Measurements from ENCODE around the gene IQCH.
"Not testable (repeated sequence)": the region's sequence is repeated elsewhere in the genome, so short reads cannot be mapped to it uniquely, and the experiment has no call there.

IQCH gene

DNA sequence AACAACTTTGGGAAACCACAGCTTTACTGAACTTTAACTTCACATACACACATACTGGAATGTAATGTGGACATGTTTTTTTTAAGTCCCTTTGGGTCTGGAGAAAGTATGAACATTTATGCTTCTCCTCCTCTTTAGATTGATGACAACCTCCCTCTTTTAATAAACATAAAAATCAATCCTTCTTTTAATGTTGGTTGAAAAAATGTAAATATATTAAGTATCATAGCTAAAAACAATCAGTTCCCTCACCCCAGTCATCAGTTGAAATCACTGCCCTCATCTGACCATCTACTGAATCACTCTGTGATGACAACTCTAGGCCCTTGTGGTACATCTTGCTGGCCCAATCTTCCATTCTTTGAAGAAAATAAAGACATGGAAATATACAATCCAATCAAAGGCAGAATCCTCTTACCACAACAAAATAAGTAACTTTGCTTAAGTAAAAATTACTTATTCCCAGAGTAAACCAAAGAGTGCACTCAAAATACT, 6.5 kb upstream of the IQCH start:
- no peak for DNase-seq

DNA sequence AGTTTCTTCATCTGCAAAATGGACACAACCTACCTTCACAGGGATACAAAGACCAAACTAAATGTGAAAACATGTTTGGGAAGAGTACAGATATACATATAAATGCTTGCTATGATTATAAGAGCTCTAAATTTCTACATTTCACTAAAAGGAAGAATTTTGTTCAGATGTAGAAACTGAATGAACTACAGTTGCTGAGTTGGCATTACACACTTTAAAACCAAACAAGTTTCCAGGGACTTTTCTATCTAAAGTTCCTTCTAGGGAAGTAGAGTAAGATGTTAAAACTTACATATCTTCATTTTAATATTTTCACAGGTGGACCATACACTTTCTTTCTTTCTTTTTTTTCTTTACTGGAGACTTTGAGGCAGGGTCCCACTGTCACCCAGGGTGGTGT, 4.8 kb upstream of the IQCH start:
- no peak for DNase-seq

DNA sequence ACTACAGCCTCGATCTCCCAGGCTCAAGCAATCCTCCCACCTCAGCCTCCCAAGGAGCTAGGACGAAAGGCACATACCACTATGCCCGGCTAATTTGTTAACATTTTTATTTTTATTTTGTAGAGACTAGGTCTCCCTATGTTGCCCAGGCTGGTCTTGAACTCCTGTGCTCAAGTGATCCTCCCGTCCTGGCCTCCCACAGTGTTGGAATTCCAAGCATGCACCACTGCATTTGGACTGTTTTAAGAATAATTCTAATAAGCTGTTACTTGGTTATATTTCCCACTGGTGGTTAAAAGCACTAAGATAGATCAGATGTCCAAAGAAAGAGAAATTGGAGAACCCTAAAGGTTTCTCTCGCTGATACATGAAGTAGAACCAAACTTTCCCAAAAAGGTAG, 3.3 kb upstream of the IQCH start:
- no peak for DNase-seq

DNA sequence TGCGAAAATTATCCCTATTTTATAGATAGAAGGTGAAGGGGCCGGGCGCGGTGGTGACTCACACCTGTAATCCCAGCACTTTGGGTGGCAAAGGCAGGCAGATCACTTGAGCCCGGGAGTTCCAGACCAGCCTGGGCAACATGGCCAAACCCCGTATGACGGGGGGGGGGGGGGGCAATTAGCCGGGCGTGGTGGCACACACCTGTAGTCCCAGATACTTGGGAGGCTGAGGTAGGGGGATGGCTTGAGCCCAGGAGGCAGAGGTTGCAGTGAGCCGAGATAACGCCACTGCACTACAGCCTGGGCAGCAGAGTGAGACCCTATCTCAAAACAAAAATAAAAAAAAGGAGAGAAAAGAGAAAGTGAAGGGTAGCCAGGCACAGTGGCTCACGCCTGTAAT, 1.5 kb upstream of the IQCH start:
- no peak for DNase-seq

DNA sequence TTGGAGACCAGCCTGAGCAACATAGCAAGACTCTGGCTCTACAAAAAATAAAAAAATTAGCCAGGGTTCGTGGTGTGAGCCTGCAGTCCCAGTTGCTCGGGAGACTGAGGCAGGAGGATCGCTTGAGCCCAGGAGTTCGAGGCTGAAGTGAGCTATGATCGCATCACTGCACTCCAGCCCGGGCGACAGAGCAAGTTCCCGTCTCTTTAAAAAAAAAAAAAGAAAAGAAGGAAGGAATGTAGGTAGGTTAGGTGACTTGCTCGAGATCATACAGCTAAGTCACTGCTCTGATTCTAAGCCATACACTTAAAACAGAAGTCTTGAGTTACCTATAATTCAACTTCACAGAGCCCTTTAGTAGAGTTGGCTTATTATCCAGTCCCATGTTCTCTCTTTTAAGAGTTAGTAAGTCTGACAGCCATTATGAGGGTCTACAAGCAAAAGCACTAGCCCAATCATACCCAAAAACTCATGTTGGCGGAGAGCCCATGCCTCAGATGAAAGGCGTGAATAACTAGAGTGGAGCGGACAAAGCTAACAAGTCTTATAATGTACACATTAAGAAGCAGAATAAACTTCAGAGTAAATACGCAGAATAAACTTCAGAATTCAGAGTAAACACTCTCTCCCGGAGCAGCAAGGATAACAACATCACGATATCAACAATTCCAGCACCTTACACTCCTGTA, 893 bp upstream of the IQCH start:
- DNase-seq = no peak

DNA sequence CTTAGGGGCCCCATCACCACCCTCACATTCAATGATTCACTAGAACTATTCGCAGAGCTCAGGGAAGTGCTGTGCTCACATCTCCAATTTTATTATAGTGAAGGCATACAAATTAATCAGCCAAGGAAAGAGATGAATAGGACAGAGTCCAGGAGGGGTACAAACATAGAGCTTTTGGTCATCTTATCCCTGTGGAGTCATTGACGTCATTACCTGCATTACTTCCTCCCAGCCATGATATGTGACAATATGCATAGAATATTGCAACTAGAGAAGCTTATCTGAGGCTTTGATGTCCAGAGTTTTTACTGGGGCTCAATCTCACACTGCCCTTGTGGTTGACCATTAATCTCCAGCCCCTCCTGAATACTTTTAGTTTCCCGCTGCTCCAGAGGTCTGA, 1.5 kb downstream of the IQCH start:
- DNase-seq = no peak

DNA sequence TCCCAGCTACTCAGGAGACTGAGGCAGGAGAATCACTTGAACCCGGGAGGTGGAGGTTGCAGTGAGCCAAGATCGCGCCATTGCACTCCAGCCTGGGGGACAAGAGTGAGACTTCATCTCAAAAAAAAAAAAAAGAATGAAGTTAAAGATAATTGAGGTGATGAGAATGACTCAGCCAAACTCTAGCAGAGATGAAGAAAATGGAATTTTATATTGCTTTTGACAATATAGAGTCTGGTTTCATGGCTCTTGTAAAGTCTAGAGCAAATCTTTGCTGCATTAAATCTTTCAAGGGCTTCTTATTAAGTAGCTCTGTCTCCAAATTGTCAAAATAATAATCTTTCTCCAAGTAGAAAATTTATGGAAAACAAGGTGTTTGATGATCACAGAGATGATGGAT, 3.8 kb downstream of the IQCH start:
- not testable (repeated sequence) for DNase-seq

DNA sequence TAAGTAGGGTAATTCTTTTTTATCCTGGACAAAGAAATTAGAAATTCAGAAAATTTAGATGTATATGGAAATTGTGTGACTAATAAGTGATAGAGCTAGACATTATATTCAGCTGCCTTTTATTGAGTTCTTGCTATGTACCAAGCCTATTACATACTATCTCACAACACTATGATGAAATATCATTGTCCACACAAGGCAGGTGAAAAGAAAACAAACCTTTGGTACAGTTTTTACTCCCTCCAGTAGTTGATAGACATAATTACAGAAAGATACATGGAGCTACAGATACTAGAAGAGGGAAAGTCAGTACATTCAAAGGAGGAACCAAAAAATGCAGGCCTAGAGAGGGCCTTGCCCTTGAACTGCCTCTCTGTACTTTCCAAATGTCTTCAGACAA, 4.8 kb downstream of the IQCH start:
- DNase-seq = no peak

DNA sequence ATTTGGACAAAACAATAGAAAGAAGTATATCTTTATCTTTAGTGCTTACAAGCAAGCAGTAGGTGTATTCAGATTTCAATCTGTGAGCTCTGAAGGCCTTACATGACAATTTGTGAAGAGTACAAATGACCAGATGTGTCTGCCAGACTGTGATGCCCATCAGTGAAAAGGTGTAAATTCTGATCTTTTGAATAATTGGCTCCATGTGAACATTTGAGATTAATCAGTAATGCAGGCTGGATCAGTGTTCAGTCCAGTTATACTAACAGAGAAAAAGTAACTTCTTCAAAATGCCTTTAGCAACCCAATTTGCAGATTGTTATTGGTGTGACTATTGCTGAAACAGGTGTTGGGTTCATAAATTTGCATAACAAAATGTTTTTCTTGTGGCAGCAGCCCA, 5.2 kb downstream of the IQCH start:
- no peak for DNase-seq

DNA sequence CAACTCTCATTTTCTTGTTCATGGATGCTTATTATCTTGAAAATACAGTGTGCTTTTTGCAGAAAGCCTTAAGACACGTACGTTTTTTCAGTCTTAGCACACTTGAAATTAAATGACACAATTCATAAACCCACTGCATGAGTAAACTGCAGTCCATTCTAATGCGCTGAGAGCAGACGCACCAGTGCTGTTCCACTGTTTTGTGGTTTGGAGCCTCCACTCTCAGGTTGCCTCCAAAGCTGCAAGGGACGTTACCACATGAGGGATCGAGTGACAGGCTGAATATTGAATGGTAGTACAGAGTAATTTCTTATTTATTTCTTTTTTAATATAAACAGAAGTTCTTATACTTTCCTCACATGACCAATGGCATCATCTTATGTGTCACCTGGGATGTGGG, 12.3 kb downstream of the IQCH start:
- DNase-seq = no peak

DNA sequence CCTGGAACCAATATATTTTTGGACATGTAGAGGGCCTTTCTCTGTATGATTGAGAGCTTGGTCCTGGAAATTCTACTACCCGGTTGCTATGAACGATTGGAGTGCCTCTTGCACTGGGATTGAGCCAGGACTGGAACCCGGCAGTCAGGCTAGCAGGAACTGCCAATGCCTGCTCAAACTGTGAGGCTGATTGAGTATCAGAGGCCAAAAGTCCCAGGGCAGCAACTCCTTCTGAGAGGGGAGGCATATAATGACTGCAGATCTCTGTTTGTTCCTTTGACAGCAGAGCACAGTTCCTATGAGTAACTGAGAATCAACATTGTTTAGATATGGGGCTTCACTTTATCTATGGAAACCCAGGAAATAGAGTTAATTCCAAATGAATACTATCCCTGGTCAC, 12.9 kb downstream of the IQCH start:
- no peak for DNase-seq

DNA sequence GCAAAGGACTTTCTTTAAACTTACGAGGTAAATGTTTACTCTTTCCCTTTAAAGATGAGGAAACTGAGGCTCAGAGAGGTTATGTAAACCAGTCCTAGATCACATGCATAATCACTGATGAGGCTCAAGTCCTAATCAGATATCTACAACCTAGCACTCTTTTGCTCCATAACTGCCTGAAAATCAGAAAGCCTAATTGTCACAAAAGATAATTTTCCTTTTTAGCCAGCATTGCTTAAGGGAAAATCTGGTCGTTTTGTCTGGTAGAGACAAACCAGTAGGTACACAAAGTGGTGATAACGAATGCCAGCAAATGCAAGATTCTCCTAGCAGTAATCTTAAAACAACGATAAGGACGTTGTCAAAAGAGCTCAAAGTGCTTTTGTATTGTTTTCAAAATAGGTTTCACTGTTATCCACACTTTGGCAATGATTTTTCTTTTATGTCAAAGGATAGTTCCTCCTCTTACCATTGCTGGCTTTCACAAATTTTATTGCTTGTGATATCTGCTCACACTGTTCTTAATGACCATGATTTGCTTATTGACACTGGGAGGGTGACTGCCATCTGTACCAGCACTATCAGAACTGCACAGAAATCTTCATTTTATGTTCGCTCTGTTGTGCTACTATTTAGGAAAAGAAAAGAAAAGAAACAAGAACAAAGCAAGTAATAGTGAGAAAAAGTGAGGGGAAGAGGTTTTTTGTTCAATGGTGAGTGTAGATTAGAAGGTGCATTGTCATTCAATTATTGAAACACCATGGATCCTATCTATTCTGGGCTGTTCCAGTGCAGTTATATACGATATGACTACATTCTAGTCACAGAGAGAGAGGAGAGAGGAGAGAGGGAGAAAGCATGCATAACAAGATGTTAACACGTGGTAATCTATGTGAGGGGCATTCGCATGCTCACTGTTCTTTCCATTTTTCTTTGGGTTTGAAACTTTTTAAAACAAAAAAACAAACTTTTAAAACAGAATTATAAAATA, 13.7 kb downstream of the IQCH start:
- no peak for DNase-seq

DNA sequence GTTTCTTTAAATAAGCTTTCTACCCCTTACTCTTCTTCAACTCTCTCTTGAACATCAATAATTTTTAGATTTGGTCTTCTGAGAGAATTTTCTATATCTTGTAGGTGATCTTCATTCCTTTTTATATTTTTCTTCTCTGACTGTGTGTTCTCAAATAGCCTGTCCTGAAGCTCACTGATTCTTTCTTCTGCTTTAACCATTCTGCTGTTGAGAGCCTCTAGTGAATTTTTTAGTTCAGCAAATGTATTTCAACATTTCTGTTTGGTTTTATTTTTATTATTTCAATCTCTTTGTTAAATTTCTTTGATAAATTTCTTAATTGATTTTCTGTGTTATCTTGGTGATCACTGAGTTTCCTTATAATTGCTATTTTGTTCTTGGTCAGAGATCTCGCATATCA, 19.6 kb downstream of the IQCH start:
- no peak for DNase-seq

DNA sequence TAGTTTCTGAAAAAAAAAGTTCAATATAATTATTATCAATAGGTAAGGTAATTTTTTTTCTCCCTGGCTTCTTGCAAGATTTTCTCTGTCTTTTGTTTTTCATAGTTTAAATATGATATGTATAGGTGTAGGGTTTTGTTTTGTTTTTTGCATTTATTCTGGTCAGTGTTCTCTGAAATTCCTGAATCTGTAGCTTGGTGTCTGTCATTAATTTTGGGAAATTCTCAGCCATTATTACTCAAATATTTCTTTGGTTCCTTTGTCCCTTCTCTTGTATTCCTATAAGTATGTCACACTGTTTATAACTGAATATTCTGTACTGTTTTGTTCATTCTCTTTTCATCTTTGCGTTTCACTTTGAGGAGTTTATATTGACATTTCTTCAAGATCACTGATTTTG, 22.1 kb downstream of the IQCH start:
- DNase-seq = no peak

DNA sequence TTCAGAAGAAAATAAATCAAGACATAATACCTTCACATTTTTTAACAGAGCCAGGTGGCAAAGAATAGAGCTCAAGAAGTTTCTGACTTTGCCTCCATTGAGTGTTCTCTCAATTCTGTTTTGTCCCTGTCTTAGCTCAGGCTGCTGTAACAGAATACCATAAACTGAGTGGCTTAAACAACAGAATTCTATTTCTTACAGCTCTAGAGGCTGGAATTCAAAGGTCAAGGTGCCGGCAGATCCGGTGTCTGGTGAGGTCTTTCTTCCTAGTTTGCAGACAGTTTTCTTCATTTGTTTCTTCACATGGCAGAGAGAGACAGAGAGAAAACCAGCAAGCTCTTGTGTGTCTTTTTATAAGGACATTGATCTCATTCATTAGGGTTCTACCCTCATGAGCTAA, 25.6 kb downstream of the IQCH start:
- DNase-seq = no peak

DNA sequence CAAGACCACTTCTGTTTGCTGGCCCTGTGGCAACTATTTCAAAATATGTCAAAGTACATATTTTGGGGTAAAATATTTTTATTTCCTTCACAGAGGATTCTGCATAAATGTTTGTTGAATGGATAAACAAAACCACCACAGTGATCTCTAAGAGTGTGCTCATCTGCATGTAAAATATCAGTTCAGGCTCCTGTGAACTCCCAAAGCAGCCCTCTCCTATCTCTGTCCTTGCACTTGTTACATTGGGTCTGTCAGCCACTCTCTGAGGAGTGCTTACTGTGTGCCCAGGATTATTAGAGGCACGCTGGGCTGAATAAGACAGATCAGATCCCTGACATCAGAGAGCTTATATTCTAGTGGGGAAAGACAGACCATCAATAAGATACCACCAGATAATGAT, 27.1 kb downstream of the IQCH start:
- no peak for DNase-seq

DNA sequence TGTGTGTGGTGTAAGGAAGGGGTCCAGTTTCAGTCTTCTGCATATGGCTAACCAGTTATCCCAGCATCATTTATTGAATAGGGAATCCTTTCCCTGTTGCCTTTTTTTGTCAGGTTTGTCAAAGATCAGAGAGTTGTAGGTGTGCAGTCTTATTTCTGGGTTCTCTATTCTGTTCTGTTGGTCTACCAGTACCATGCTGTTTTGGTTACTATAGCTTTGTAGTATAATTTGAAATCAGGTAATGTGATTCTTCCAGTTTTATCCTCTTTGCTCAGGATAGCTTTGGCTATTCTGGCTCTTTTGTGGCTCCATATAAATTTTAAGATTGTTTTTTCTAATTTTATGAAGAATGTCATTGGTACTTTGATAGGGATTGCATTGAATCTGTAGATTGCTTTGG, 31.0 kb downstream of the IQCH start:
- DNase-seq = not testable (repeated sequence)

DNA sequence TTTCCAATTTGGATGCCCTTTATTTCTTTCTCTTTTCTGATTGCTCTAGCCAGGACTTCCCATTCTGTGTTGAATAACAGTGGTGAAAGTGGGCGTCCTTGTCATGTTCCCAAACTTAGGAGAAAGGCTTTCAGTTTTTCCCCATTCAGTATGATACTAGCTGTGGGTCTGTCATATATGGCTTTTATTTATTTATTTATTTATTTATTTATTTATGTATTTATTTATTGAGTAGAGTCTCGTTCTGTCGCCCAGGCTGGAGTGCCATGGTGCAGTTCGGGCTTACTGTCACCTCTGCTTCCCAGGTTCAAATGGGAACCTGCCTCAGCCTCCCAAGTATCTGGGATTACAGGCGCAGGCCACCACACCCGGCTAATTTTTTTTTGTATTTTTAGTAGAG, 31.8 kb downstream of the IQCH start:
- DNase-seq = not testable (repeated sequence)

DNA sequence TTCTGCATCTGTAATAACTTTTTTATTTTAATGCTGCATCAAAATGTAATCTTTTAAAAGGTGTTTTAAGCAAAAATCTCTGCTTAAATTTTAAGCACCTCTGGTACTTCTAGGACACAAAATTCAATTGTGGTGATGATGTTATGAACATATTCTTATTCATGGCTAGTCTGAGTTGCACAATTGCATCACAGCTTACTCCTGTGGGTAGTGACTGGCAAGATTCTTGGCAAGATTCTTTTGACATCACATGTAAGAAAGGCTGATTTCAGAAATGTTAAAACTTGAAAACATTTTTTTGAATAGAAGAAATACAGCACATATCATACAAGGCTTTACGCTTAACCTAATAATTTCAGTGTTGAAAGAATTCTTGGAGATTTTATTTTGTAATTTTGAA, 35.7 kb downstream of the IQCH start:
- no peak for DNase-seq

DNA sequence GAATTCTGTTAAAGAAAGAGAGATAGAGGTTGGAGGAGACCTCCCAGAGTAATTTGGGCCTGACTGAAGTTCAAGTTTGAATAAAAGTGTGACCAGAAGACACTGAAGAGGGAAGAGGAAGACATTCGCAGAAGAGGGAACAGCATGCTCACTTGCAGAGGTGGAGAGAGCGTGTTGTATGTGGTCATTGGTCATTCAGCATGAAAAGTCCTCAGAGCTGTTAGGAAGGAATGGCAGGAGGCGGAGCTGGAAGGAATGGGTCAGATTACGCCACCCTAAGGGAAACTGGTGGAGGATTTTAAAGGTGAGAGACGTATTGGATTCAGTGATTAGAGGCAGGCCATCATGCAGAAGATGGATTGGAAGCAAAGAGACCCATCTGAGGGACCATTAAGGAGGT, 41.6 kb downstream of the IQCH start:
- no peak for DNase-seq

DNA sequence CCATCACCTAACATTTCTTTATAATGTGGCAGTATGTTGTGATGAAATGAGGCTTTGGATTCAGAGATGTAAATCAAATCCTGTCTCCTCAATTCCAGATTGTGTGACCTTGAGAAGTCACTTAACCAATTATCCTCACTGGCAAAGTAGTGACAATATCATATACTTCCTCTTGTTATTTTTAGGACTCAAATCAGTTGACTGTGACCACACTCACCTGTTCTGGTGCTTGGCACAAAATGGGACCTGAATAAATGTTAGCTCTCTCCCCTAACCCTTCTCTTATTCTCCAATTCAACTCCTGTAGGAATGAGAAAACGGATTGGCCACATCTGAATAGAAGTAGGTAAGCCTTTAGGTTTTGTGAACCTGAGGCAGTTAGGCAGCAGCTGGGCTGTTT, 42.1 kb downstream of the IQCH start:
- DNase-seq = no peak

DNA sequence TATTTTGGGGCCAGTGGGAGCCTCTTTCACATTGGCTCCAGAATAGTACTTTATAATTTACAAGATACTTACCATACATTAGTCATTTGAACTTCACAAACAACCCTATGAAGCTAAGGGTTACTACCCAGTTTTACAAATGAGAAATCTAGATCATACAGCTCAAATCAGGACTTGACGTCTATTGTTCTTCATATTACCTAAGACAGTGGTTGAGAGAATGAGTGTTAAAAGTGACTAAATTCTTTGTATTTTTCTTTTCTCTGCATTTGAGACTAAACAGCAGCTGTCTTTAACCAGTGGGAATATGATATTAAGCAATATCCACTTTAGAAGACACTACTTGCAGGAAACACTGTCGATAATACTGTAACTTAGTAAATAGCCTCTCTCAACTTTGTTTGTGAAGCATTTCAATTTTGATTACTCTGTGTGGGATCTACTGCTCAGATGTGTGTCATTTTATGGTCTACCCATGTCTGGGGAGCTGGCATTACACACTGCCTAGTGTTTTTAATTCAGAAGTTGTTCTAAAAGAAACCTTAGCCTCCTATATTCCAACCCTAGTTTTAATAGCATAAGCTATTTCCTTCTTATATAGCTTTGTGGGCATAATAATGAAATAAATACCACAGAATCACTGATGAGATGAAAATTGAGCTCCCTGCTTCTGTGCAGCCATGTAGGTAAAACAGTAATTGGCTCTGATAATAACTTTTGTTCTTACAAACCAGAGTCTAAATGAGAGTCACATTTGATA, 45.9 kb downstream of the IQCH start:
- DNase-seq = no peak
